Astrocyte of the cerebellum (primary cell): Measurements from ENCODE around the gene PTPRM.

ENCODE experiments used
- DNase-seq: peaks from one replicate; pipeline ENCODE4 v3.0.0-alpha.2; 2011; ENCODE audit warnings: low read depth
- H3K4me3 ChIP-seq: 2 replicates; pipeline ENCODE4 v1.5.1; 2011; ENCODE audit warnings: mild to moderate bottlenecking, low read depth, low read length, moderate library complexity
- in situ Hi-C: cut with HindIII; loops from 2 replicates; pipeline ENCODE4 v1.10.0; 2017; ENCODE audit warnings: low sequenced_read_pairs
- TF ChIP-seq, protein P1 (sequence below): IDR thresholded peaks from 2 replicates; pipeline ENCODE4 v1.5.1; 2012; ENCODE audit warnings: low read length, low read depth, moderate library complexity, mild to moderate bottlenecking; ENCODE audit errors: missing control alignments

Gene PTPRM

DNA sequence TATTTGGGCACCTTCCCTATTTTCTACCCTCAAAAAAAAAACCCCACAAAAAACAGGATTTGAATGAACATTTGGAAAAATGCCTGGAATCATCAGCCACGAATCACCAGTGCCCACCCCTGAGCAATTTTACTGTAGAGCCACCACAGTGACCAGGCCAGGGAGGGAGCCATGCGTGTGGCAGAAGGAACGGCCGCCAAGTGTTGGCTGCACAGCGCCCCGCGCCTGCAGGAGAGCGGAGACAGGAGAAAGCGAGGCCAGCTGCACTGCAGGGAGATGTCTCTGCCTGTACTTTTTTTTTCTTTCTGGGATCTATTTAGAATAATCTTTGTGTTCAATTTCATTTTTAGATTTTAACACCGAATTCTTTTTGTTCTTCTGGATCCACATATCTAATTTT, 772.8 kb downstream of the PTPRM start:
- TF ChIP-seq, protein P1, sequence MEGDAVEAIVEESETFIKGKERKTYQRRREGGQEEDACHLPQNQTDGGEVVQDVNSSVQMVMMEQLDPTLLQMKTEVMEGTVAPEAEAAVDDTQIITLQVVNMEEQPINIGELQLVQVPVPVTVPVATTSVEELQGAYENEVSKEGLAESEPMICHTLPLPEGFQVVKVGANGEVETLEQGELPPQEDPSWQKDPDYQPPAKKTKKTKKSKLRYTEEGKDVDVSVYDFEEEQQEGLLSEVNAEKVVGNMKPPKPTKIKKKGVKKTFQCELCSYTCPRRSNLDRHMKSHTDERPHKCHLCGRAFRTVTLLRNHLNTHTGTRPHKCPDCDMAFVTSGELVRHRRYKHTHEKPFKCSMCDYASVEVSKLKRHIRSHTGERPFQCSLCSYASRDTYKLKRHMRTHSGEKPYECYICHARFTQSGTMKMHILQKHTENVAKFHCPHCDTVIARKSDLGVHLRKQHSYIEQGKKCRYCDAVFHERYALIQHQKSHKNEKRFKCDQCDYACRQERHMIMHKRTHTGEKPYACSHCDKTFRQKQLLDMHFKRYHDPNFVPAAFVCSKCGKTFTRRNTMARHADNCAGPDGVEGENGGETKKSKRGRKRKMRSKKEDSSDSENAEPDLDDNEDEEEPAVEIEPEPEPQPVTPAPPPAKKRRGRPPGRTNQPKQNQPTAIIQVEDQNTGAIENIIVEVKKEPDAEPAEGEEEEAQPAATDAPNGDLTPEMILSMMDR = peak; percentile 8
- no peak overlapping the region for H3K4me3 ChIP-seq
- DNase-seq = no peak
- in situ Hi-C loops = no loop called here

DNA sequence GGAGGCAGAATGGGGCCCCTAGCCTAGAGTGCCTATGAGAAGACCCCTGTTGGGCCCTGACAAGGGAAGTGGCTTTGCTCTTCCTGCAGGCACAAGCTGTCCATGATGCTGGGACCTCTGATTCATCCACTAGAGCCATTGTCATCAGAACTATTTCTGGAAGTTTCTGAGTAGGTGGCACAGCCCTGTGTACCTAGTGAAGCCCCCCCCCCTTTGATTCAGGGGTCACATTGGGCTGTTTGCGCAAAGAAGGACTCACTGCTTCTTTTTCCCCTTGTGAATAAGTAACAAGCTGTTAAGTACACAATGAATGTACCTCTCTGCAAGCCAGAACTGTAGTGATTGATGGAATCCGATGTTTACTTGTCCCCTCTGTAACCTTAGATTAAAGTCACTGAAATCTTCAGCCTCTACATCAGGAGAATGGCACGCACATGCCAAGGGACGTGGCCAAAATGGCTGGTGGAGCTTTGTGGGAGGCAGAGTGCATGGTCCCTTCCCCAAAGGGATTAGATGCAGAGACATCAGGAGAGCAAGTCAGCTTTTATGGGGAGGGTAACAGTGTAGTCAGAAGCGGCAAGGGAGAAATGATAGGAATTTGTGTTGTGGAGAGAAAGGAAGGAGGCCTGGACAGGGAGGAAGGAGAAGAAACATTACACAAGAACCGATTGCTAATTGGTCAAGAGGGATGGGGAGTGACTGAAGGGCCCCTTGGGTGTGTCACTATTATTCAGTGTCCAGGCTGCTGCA, 774.5 kb downstream of the PTPRM start:
- no peak overlapping the region for H3K4me3 ChIP-seq
- in situ Hi-C loops = no loop called here
- TF ChIP-seq, protein P1 = no peak
- DNase-seq = no peak

GRCh38 chr18:8348051-8348720, 781.1 kb downstream of the PTPRM start:
- no peak for DNase-seq
- in situ Hi-C loops = no loop called here
- H3K4me3 ChIP-seq = no peak overlapping the region
- TF ChIP-seq, protein P1 = no peak

DNA sequence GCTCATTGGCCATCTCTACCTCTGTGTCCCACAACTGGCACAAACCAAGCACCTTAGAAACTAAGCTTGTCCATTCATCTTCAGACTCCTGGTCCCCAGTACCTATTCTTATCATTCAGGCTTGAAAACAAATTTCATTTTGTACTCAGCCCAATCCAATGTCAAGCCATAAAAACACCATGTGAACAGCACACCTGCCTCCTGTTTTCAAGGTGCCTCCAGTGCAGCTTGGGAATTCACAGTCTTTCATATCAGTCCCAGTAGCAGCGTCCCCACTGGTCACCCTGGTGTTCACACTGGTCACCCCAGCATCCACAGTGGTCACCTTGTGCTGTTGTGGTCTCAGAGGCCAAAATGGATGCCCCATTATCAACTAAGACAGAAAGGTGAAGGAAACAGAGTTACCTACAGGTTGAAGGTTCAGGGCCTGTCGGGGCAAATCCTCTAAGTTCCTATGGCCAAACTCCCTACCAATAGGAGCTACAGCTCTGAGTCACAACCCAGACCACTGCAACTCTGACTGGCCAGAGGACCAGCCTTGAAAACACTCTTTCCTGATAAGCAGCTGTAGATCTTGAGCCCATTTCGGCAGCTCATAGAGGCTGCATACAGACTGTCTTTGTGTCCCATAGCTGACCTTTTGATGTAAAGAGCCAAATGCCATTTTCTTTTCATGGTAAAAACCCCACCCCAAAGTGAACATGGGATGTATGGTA, 782.6 kb downstream of the PTPRM start:
- no peak for DNase-seq
- in situ Hi-C loops = no loop called here
- no peak overlapping the region for H3K4me3 ChIP-seq
- TF ChIP-seq, protein P1 = no peak

DNA sequence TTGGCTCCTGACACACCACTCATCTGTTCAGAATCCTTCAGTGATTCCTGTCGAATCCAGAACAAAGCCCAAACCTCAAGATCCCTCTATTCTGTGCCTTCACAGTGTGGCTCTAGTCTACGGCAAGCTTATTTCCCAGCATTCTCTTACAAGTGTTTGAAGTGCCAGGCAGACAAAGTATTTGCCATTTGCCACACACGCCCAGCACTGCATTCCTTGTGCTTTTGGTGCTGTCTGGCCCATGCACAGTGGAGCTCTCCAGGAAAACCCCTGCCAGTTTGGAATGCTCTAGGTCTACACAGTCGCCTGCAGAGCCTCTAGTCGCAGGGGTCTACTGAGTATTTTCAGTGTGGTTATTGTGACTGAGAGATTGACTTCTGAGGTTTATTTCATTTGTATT, 783.5 kb downstream of the PTPRM start:
- DNase-seq = no peak
- TF ChIP-seq, protein P1 = no peak
- H3K4me3 ChIP-seq = no peak overlapping the region
- in situ Hi-C loops = no loop called here

- no peak overlapping the region for H3K4me3 ChIP-seq
- DNase-seq = no peak
- TF ChIP-seq, protein P1 = no peak
- in situ Hi-C loops = no loop called here
Measured at GRCh38 chr18:8351161-8351560, 784.0 kb downstream of the PTPRM start.
